RCC 7860 (cell line): ENCODE data around the gene GOLGA6L10.
"Not testable (repeated sequence)": the region's sequence is repeated elsewhere in the genome, so short reads cannot be mapped to it uniquely, and the experiment has no call there.

Experiments used
- DNase-seq: peaks from one replicate; pipeline ENCODE4 v3.0.0-alpha.2; 2015; ENCODE audit warnings: low spot score
- FAIRE-seq: peaks from 2 replicates; lab custom pipeline; 2012; peaks lifted over from hg19 to GRCh38; lab: Jason Lieb, UNC

Gene GOLGA6L10

GRCh38 chr15:82349375-82349774 is at the start of gene GOLGA6L10:
Gene GOLGA6L10 (minus strand): TSS chr15:82349475. CDS start chr15:82349375, 100 bp downstream.
- FAIRE-seq, DNase-seq: not testable (repeated sequence)

GRCh38 chr15:82398785-82399184 is 49.5 kb upstream of the GOLGA6L10 start:
- FAIRE-seq (no peak), DNase-seq (no peak)

DNA sequence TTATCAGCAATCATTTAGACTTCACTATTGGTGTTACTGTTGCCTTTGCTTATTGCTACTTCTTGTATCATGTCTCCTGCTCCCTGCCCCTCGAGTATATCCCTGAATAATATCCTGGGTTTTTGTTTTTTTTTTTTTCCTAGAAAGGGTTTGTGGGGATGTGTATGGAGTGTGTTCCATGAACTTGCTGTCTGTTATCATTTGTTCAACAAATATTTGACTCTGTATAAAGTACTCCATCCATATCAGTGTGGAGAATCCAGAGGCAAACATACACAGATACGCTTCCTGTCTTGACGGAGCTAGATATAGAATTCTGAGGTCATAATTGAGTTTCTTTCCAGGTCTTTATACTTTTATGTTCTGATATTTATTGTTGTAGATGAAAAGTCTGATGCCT is 48.5 kb upstream of the GOLGA6L10 start:
- no peak for FAIRE-seq
- DNase-seq = no peak

DNA sequence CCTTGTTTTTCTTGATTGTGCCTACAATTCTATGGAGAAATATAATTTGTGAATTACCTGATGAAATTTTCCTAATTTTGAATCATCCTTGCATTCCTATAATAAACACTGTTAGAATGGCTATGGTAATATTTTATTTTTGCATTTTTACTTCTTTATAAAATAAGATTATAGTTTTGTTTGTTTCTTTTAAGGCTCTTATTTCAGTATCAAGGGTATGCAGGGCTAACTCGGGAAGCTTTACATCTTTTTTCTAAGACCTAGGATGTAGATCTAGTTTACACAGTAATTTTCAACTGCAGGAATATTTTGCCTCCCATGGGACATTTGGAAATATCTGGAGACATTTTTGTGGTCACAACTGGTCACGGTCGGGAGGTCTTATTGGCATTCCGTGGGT is 46.5 kb upstream of the GOLGA6L10 start:
- peak; percentile 78 for FAIRE-seq
- DNase-seq = not testable (repeated sequence)

DNA sequence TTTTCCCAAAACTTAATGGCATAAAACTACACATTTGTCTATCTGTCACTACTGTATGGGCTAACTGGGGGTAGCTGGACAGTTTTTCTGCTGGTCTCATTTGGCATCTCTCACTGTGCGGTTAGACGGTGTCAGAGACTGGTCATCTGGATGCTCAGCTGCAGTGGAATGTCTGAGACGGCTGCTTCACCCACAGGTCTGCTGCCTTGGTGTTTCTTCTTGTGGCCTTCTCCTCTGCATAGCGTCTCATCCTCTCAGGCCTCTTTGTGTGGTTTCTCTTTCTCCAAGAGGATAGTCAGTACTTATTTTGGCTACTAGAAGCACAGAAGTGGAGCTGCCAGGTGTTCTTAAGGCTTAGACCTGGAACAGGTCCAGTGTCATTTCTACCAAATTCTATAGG is 44.4 kb upstream of the GOLGA6L10 start:
- FAIRE-seq (peak; percentile 69), DNase-seq (peak; percentile 86)

- not testable (repeated sequence) for FAIRE-seq, DNase-seq
Measured at GRCh38 chr15:82392077-82392476, 42.8 kb upstream of the GOLGA6L10 start.

- not testable (repeated sequence) for DNase-seq, FAIRE-seq
Measured at GRCh38 chr15:82390152-82390551, 40.9 kb upstream of the GOLGA6L10 start.

DNA sequence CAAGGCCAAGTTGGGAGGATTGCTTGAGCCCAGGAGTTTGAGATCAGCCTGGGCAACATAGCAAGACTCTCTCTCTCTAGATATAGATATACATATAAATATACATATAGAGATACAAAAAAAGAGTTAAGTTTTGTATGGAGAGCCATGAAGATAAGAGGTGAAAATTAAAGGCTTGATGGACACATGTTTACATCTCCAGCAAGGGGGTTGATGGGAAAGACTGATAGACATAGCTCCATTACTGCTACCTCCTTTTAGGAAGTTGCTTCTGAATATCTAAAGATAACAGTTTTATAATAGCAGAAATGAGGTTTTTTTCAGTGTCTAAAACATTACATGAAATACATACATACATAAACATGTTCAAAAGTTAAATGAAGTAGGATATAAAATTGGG is 37.9 kb upstream of the GOLGA6L10 start:
- not testable (repeated sequence) for FAIRE-seq, DNase-seq

DNA sequence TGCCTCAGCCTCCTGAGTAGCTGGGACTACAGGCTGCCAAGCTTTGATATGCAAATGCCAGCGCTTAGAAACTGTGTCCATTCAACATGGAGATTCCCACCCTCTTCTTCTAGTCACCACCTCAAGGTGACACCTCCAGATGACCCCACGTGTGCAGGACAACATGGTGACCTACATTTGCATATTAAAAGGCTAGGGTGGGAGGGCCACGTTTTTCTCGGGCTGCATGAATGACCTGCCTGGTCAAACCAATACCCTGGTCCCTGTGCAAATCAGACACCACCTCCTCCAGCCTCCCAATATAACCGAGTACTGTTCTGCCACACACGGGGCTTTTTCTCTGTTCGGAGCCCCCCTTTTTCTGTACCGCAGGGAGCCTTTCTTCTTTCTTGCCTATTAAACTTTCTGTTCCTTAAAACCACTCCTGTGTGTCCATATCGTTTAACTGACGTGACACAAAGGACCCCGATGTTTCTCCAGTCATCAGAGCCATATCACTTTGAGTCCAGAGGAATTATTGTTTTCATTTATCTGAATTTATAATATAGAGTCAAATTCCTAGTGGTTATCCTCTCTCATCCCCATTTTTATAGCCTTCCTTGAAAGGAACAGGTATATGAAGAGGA is 32.2 kb upstream of the GOLGA6L10 start:
- FAIRE-seq, DNase-seq: not testable (repeated sequence)

DNA sequence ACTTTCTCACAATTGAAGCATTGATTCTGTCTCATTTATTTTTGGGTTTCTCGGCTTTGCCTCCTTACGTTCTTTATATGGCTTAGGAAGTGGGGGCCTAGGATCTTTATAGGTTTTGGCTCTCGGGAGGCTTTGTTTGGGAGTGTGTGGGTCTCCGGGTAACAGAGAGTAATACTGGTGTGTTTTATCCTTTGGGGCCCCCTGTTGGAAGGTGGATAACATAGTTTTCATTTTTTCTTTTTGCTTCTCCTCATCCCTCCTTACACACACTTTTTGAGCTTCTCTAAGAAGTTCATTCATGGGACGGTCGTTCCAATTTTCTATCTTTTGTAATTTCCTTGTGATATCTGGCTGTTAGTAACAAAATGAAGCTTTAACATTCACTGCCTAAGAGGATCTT is 30.3 kb upstream of the GOLGA6L10 start:
- not testable (repeated sequence) for DNase-seq, FAIRE-seq

DNA sequence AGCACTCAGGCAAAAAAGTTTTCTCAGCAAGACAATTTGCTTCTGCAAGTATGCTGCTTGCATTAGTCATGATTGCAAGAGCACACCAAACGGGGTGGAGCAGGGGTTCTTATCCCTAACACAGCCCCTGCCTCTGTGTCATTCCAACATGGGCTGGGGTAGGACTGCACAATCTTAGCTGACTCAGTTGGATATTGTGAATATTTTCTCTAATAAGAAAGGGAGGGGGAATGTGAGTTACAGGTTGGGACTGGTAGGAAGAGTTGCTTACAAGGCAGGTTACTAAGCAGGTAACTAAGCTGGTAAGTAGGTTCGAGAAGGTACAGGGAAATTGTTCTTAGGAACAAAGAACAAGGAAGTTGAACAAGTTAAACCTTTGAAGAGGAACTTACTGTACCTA is 24.4 kb upstream of the GOLGA6L10 start:
- not testable (repeated sequence) for DNase-seq, FAIRE-seq

GRCh38 chr15:82371656-82372055 is 22.4 kb upstream of the GOLGA6L10 start:
- FAIRE-seq (no peak), DNase-seq (no peak)

GRCh38 chr15:82367790-82368189 is 18.5 kb upstream of the GOLGA6L10 start:
- not testable (repeated sequence) for FAIRE-seq, DNase-seq

GRCh38 chr15:82365692-82366323 is 16.5 kb upstream of the GOLGA6L10 start:
- DNase-seq = not testable (repeated sequence)
- peak; percentile 71 for FAIRE-seq

- FAIRE-seq, DNase-seq: not testable (repeated sequence)
Measured at GRCh38 chr15:82364548-82364947, 15.3 kb upstream of the GOLGA6L10 start.

- FAIRE-seq = peak; percentile 76
- not testable (repeated sequence) for DNase-seq
Measured at GRCh38 chr15:82362790-82363189, 13.5 kb upstream of the GOLGA6L10 start.

- not testable (repeated sequence) for FAIRE-seq, DNase-seq
Measured at GRCh38 chr15:82360618-82361017, 11.3 kb upstream of the GOLGA6L10 start.

- not testable (repeated sequence) for FAIRE-seq, DNase-seq
Measured at GRCh38 chr15:82355055-82355454, 5.8 kb upstream of the GOLGA6L10 start.

DNA sequence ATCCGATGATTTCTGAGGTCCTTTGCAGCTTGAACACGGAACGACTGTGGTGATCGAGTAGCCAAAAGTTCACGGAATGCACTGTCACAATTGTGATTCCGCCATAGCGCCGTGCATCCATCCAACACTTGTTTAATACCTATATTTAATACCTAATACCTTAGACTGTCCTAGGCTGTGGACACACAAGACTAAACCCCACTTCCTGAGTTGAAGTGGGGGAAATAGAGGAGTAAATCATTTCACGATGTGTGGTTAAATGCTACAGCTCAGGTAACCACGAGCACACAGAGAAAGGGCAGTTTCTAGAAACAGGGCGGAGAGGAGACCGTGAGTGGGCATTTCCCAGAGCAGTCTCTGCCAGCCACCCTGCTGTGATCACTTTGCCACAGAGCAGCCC is 5.3 kb upstream of the GOLGA6L10 start:
- not testable (repeated sequence) for FAIRE-seq, DNase-seq

DNA sequence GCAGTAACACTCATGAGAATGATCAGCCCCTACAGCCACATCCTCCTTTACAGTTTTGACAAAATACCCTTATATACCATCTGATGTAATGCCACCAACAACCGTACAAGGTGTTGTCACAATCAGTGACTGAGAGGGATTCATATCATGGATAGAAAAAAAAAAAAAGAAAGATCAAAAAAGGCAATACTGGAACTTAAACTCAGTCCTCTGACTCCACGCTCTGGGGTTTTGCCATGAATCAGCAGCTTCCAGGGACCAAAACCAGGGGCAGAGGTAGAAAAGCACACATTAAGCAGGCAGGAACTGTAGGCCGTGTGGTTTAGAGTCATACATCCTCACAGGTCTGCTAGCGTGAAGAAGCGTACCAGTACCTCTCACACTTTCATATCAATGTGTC is 1.6 kb downstream of the GOLGA6L10 start:
- not testable (repeated sequence) for DNase-seq, FAIRE-seq

- not testable (repeated sequence) for FAIRE-seq, DNase-seq
Measured at GRCh38 chr15:82345176-82345575, 4.1 kb downstream of the GOLGA6L10 start.

DNA sequence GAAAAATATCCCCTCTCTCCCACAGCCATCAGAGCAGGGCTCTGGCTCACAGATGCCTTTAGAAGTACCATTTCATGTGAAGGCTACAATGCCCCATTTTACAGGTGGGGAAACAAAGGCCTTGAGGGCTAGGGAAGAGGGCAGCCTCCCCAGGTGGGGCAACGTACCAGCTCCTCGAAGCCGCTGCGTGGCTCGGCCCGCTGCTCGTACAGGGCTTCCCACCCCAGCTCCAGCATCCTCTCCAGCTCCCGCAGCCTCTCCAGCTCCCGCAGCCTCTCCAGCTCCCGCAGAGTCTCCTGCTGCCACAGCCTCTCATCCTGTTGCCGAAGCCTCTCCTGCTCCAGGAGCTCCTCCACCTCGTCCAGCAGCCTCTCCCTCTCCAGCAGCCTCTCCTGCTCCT is 4.9 kb downstream of the GOLGA6L10 start:
- DNase-seq, FAIRE-seq: not testable (repeated sequence)
